Thoracic aorta (tissue), 2 donors: ENCODE data around the gene GRIK4. TPM values are rescaled to one million over a fixed set of nuclear protein-coding genes. Genes with fewer than 3 reads are reported as not detected.
A peak's percentile ranks its signal among the peaks of the same experiment; 100 is the strongest.

Experiments used
- ATAC-seq: fragments of 150-250 bp; one replicate; pipeline ENCODE4 v1.8.0; 2017; ENCODE audit warnings: low read depth; ENCODE audit not compliant: insufficient number of reproducible peaks, low FRiP score
- DNase-seq: peaks from one replicate; pipeline ENCODE4 v3.0.0-alpha.2; 2020; ENCODE audit warnings: low spot score
- H3K27ac ChIP-seq, 2 donors: fragments of 200-600 bp; sonication (generic); 1 replicate in 1 of 2; 2 replicates in 1 of 2; pipeline ENCODE4 v1.5.1; 2016; ENCODE audit warnings: mild to moderate bottlenecking in 2 of 2, moderate library complexity in 2 of 2
- H3K27me3 ChIP-seq: fragments of 200-600 bp; sonication (generic); replicated peaks from 2 replicates; pipeline ENCODE4 v1.6.0; 2016; ENCODE audit warnings: mild to moderate bottlenecking; ENCODE audit not compliant: insufficient read depth
- H3K36me3 ChIP-seq: fragments of 200-600 bp; sonication (generic); one replicate; pipeline ENCODE4 v1.5.1; 2016
- H3K4me1 ChIP-seq, 2 donors: fragments of 200-600 bp; sonication (generic); 1 replicate in 1 of 2; 2 replicates in 1 of 2; pipeline versions ENCODE4 v1.5.1 to v1.6.0; 2016; ENCODE audit warnings: low read depth in 2 of 2, mild to moderate bottlenecking in 1 of 2; ENCODE audit not compliant: control insufficient read depth in 1 of 2
- H3K4me3 ChIP-seq: fragments of 200-600 bp; sonication (generic); 2 replicates; pipeline ENCODE4 v1.5.1; 2016; ENCODE audit warnings: mild to moderate bottlenecking
- H3K9me3 ChIP-seq: fragments of 200-600 bp; sonication (generic); 2 replicates; pipeline ENCODE4 v1.5.1; 2016
- CTCF ChIP-seq: fragments of 200-600 bp; sonication (generic); IDR thresholded peaks from one replicate; pipeline ENCODE4 v1.5.1; 2019; ENCODE audit warnings: antibody characterized with exemption
- total RNA-seq, 2 donors: library from RNA; depleted of rRNA; stranded (reverse); fragments of >200 nt; gene quantifications; one replicate each; pipeline versions ENCODE4 v1.1.0 to v1.2.3, GENCODE V29; 2016

GRIK4 gene
- total RNA-seq, 2 donors from 2014 or later = not detected

GRCh38 chr11:120929664-120930154, 418.2 kb downstream of the GRIK4 start:
- no peak for ATAC-seq
- Histone ChIP-seq H3K9me3 (no peaks in the 10 kb centered on the region), H3K27ac (no peak overlapping the region), H3K4me3 (no peak overlapping the region), H3K27me3 (no peaks in the 10 kb centered on the region), H3K4me1 (no peaks in the 10 kb centered on the region), H3K36me3 (no peaks in the 10 kb centered on the region)
- peak; percentile 15 for TF ChIP-seq CTCF
- DNase-seq = no peak

GRCh38 chr11:120931057-120931779, 419.7 kb downstream of the GRIK4 start:
- ATAC-seq = no peak
- Histone ChIP-seq H3K4me3 (no peak overlapping the region), H3K36me3 (no peaks in the 10 kb centered on the region), H3K4me1 (no peaks in the 10 kb centered on the region), H3K27ac (no peak overlapping the region), H3K27me3 (no peaks in the 10 kb centered on the region), H3K9me3 (no peaks in the 10 kb centered on the region)
- DNase-seq = no peak
- TF ChIP-seq CTCF = no peak

- Histone ChIP-seq H3K9me3 (no peaks in the 10 kb centered on the region), H3K36me3 (no peaks in the 10 kb centered on the region), H3K27me3 (no peaks in the 10 kb centered on the region), H3K27ac (no peak overlapping the region), H3K4me3 (no peak overlapping the region), H3K4me1 (no peaks in the 10 kb centered on the region)
- TF ChIP-seq CTCF = no peak
- ATAC-seq = no peak
- no peak for DNase-seq
These were observed 420.9 kb downstream of the GRIK4 start for GRCh38 chr11:120932305-120932915.

- H3K27ac ChIP-seq = no peak overlapping the region
- H3K4me3 ChIP-seq = no peak overlapping the region
- no peaks in the 10 kb centered on the region for H3K4me1 ChIP-seq
- H3K9me3 ChIP-seq = no peaks in the 10 kb centered on the region
- TF ChIP-seq CTCF = no peak
- DNase-seq = no peak
- no peaks in the 10 kb centered on the region for H3K27me3 ChIP-seq
- ATAC-seq = no peak
- H3K36me3 ChIP-seq = no peaks in the 10 kb centered on the region
These were observed 424.8 kb downstream of the GRIK4 start for GRCh38 chr11:120936356-120936755.

- Histone ChIP-seq H3K4me1 (no peaks in the 10 kb centered on the region), H3K4me3 (no peak overlapping the region), H3K9me3 (no peaks in the 10 kb centered on the region), H3K27ac (no peak overlapping the region), H3K36me3 (no peaks in the 10 kb centered on the region), H3K27me3 (no peaks in the 10 kb centered on the region)
- DNase-seq = no peak
- ATAC-seq = no peak
- TF ChIP-seq CTCF = no peak
These were observed 426.0 kb downstream of the GRIK4 start for GRCh38 chr11:120937501-120937900.
